HepG2 (cell line): Measurements from ENCODE around the gene ZMYND10. TPM values are rescaled to one million over a fixed set of nuclear protein-coding genes. Genes with fewer than 3 reads are reported as not detected.
A peak's percentile ranks its signal among the peaks of the same experiment; 100 is the strongest.

Experiments
- CCDC6 ChIP-seq: sonication (generic); formaldehyde crosslinking; IDR thresholded peaks from 2 replicates; pipeline ENCODE4 v1.8.1; 2022; ENCODE audit warnings: mild to moderate bottlenecking, missing genetic modification reagents, moderate library complexity
- ISL2 ChIP-seq: sonication (generic); formaldehyde crosslinking; IDR thresholded peaks from 2 replicates; pipeline ENCODE4 v1.5.0; 2020; ENCODE audit warnings: missing genetic modification reagents
- MBD4 ChIP-seq: IDR thresholded peaks from 2 replicates; pipeline ENCODE4 v1.6.1; 2012; ENCODE audit warnings: low read length, inconsistent platforms, borderline replicate concordance
- MTF2 ChIP-seq: sonication (generic); formaldehyde crosslinking; IDR thresholded peaks from 2 replicates; pipeline ENCODE4 v1.5.0; 2020; ENCODE audit warnings: missing genetic modification reagents, borderline replicate concordance
- NFKBIZ ChIP-seq: IDR thresholded peaks from 2 replicates; pipeline ENCODE4 v1.6.1; 2018; ENCODE audit warnings: missing genetic modification reagents, missing compliant biosample characterization
- NR1H2 ChIP-seq: sonication (generic); formaldehyde crosslinking; IDR thresholded peaks from 2 replicates; pipeline ENCODE4 v1.8.1; 2022; ENCODE audit warnings: low read depth, missing genetic modification reagents, borderline replicate concordance
- RBM39 ChIP-seq: fragments of 200-400 bp; formaldehyde crosslinking; IDR thresholded peaks from one replicate; pipeline ENCODE4 v1.6.1; 2018; ENCODE audit warnings: antibody characterized with exemption, mild to moderate bottlenecking, low read depth, low read length; ENCODE audit not compliant: poor library complexity, severe bottlenecking
- SETDB1 ChIP-seq: sonication (generic); formaldehyde crosslinking; IDR thresholded peaks from 2 replicates; pipeline ENCODE4 v1.5.1; 2020; ENCODE audit warnings: missing genetic modification reagents, mild to moderate bottlenecking, borderline replicate concordance
- TCF12 ChIP-seq, 2 experiments: fragments of 450-650 bp in 1 of 2; sonication (generic) in 1 of 2; formaldehyde crosslinking in 1 of 2; IDR thresholded peaks; 2 replicates each; pipeline versions ENCODE4 v1.6.1 to v1.8.0; 2017 to 2022; ENCODE audit warnings: antibody characterized with exemption in 1 of 2, mild to moderate bottlenecking in 1 of 2, missing genetic modification reagents in 1 of 2, moderate library complexity in 1 of 2
- ZFP41 ChIP-seq: sonication (generic); formaldehyde crosslinking; IDR thresholded peaks from 2 replicates; pipeline ENCODE4 v1.4.0; 2020; ENCODE audit warnings: mild to moderate bottlenecking, missing genetic modification reagents, borderline replicate concordance
- ZNF230 ChIP-seq: sonication (generic); formaldehyde crosslinking; IDR thresholded peaks from 2 replicates; pipeline ENCODE4 v1.4.0; 2020; ENCODE audit warnings: mild to moderate bottlenecking, missing genetic modification reagents
- ZNF44 ChIP-seq: sonication (generic); formaldehyde crosslinking; IDR thresholded peaks from 2 replicates; pipeline ENCODE4 v1.5.1; 2020; ENCODE audit warnings: mild to moderate bottlenecking, missing genetic modification reagents
- ZNF569 ChIP-seq: sonication (generic); formaldehyde crosslinking; IDR thresholded peaks from 2 replicates; pipeline ENCODE4 v1.5.0; 2020; ENCODE audit warnings: mild to moderate bottlenecking, missing genetic modification reagents, moderate library complexity, borderline replicate concordance
- ZNF652 ChIP-seq: IDR thresholded peaks from 2 replicates; pipeline ENCODE4 v1.6.1; 2016; ENCODE audit warnings: low read depth, borderline replicate concordance
- ZNF703 ChIP-seq: sonication (generic); formaldehyde crosslinking; IDR thresholded peaks from 2 replicates; pipeline ENCODE4 v1.5.1; 2020; ENCODE audit warnings: missing genetic modification reagents, mild to moderate bottlenecking, moderate library complexity, borderline replicate concordance
- polyA plus RNA-seq, 8 experiments: library from polyadenylated mRNA; depleted of rRNA in 3 of 8; stranded (reverse) in 7 of 8; unstranded in 1 of 8; fragments of >200 nt; fragmentation: Illumina TruSeq in 4 of 8; extraction: Trizol in 4 of 8; gene quantifications; 2 replicates each; pipeline versions ENCODE4 v1.2.1 to v1.2.3, GENCODE V29; 2011 to 2016; ENCODE audit warnings: low read depth in 4 of 8, missing spikeins in 1 of 8, mixed read lengths in 1 of 8; ENCODE audit not compliant: insufficient read depth in 1 of 8
- total RNA-seq, 5 experiments: library from RNA; depleted of rRNA; stranded (reverse); fragments of >200 nt; fragmentation: Illumina TruSeq; extraction: Trizol; gene quantifications; 2 replicates each; pipeline ENCODE4 v1.2.3, GENCODE V29; 2016; ENCODE audit warnings: low read depth in 1 of 5
- TF ChIP-seq, protein P1 (sequence below), 2 experiments: fragments of 450-650 bp in 1 of 2; sonication (generic) in 1 of 2; formaldehyde crosslinking in 1 of 2; IDR thresholded peaks; 2 replicates each; pipeline versions ENCODE4 v1.6.1 to v1.8.0; 2016 to 2022; ENCODE audit warnings: antibody characterized with exemption in 1 of 2, mild to moderate bottlenecking in 1 of 2, missing genetic modification reagents in 1 of 2
- TF ChIP-seq, protein P2 (sequence below): sonication (generic); formaldehyde crosslinking; IDR thresholded peaks from 2 replicates; pipeline ENCODE4 v1.5.0; 2020; ENCODE audit warnings: missing genetic modification reagents
- TF ChIP-seq, protein P3 (sequence below): IDR thresholded peaks from 2 replicates; pipeline ENCODE4 v1.6.1; 2012; ENCODE audit warnings: inconsistent platforms

ZMYND10 gene
- total and polyA plus RNA-seq, 2 of the 13 experiments (the other 11 are each of a cell fraction or from before 2014, with no cell fraction given) = 0.60 to 0.74 TPM

DNA sequence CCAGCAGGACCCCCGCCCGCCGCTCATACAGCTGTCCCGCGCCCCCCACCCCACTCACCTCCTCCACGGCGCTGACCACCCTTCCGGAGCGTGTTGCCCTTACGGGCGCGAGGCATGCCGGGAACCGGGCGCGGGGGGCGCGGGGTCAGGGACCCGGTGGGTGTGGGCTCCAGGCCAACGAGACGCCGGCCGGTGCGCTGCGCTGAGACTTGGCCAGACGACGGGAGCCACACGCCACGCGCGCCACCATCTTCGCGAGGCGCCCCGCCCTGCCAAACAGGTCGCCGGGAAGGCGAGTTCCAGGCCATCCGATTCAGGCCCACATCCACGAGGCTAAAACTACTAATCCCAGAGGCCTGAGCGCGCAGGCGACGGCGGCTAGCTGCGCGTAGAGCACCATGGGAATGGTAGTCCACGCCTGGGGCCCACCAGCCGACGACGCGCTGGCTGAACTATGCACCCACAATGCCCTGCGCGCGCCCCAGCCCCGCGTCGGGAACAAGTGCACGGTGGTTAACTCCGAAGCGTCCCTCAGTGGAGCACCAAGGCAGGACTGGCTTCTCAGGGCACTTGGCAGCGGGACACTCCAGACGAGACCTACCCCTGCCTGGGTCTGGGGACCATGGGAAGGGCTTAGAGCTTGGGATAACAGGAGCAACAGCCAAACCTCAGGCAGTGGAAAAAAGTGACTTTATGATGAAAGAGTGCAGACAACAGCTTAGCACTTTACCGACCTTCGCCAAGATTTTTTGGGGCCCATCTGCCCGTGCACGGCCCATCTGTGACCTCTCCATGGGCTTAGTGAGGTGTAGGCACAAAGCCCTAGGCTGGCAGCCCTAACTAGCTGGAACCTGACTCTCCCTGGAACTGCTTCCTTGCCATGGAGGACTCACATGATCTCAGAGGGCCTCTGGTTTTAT, 53.1 kb downstream of the ZMYND10 start, which contains the start of gene IFRD2 (continued):
- TF ChIP-seq, protein P1, sequence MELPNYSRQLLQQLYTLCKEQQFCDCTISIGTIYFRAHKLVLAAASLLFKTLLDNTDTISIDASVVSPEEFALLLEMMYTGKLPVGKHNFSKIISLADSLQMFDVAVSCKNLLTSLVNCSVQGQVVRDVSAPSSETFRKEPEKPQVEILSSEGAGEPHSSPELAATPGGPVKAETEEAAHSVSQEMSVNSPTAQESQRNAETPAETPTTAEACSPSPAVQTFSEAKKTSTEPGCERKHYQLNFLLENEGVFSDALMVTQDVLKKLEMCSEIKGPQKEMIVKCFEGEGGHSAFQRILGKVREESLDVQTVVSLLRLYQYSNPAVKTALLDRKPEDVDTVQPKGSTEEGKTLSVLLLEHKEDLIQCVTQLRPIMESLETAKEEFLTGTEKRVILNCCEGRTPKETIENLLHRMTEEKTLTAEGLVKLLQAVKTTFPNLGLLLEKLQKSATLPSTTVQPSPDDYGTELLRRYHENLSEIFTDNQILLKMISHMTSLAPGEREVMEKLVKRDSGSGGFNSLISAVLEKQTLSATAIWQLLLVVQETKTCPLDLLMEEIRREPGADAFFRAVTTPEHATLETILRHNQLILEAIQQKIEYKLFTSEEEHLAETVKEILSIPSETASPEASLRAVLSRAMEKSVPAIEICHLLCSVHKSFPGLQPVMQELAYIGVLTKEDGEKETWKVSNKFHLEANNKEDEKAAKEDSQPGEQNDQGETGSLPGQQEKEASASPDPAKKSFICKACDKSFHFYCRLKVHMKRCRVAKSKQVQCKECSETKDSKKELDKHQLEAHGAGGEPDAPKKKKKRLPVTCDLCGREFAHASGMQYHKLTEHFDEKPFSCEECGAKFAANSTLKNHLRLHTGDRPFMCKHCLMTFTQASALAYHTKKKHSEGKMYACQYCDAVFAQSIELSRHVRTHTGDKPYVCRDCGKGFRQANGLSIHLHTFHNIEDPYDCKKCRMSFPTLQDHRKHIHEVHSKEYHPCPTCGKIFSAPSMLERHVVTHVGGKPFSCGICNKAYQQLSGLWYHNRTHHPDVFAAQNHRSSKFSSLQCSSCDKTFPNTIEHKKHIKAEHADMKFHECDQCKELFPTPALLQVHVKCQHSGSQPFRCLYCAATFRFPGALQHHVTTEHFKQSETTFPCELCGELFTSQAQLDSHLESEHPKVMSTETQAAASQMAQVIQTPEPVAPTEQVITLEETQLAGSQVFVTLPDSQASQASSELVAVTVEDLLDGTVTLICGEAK (IDR thresholded peaks at IDR 0.05) = no peak
- TF ChIP-seq, protein P1 (CRISPR knock-in tag; IDR thresholded peaks at IDR 0.05) = no peak; the same call in 1 of the 2 replicates
- TF ChIP-seq CCDC6 = no peak
- no peak for TF ChIP-seq SETDB1 (CRISPR knock-in tag)
- TF ChIP-seq, protein P2, sequence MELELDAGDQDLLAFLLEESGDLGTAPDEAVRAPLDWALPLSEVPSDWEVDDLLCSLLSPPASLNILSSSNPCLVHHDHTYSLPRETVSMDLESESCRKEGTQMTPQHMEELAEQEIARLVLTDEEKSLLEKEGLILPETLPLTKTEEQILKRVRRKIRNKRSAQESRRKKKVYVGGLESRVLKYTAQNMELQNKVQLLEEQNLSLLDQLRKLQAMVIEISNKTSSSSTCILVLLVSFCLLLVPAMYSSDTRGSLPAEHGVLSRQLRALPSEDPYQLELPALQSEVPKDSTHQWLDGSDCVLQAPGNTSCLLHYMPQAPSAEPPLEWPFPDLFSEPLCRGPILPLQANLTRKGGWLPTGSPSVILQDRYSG (CRISPR knock-in tag) = no peak
- no peak for TF ChIP-seq MBD4
- TF ChIP-seq TCF12 (IDR thresholded peaks at IDR 0.05) = no peak
- no peak for TF ChIP-seq TCF12 (CRISPR knock-in tag; IDR thresholded peaks at IDR 0.05)
- TF ChIP-seq ZNF703 (CRISPR knock-in tag) = no peak
- no peak for TF ChIP-seq ZFP41
- TF ChIP-seq ZNF230 (CRISPR knock-in tag) = no peak
- no peak for TF ChIP-seq ISL2 (CRISPR knock-in tag)
- TF ChIP-seq RBM39 = no peak
- TF ChIP-seq ZNF652 (CRISPR knock-in tag) = peak; percentile 89
- 0 out of 2 replicates have a peak, but pooled peaks have one; percentile 52 for TF ChIP-seq NFKBIZ (CRISPR knock-in tag)
- TF ChIP-seq MTF2 = no peak
- no peak for TF ChIP-seq ZNF569 (CRISPR knock-in tag)
- TF ChIP-seq NR1H2 = no peak
- TF ChIP-seq ZNF44 (CRISPR knock-in tag) = 0 out of 2 replicates have a peak, but pooled peaks have one; percentile 34
- TF ChIP-seq, protein P3, sequence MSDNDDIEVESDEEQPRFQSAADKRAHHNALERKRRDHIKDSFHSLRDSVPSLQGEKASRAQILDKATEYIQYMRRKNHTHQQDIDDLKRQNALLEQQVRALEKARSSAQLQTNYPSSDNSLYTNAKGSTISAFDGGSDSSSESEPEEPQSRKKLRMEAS = peak; percentile 76
